HepG2 (cell line): ENCODE results near the gene PSMB3. TPM values are rescaled to one million over a fixed set of nuclear protein-coding genes. Genes with fewer than 3 reads are reported as not detected.

Experiments used
- DNMT1 ChIP-seq: sonication (generic); formaldehyde crosslinking; IDR thresholded peaks from 2 replicates; pipeline ENCODE4 v1.5.1; 2020; ENCODE audit warnings: mild to moderate bottlenecking, missing genetic modification reagents
- KAT2B ChIP-seq: fragments of 150-350 bp; IDR thresholded peaks from 2 replicates; pipeline ENCODE4 v1.6.1; 2014; ENCODE audit warnings: low read depth, low read length, borderline replicate concordance
- MAFG ChIP-seq: sonication (generic); formaldehyde crosslinking; IDR thresholded peaks from 2 replicates; pipeline ENCODE4 v1.5.1; 2020; ENCODE audit warnings: mild to moderate bottlenecking, missing genetic modification reagents
- MEIS2 ChIP-seq: sonication (generic); formaldehyde crosslinking; IDR thresholded peaks from 2 replicates; pipeline ENCODE4 v1.9.0; 2021; ENCODE audit warnings: mild to moderate bottlenecking, missing genetic modification reagents
- NFKB2 ChIP-seq: sonication (generic); formaldehyde crosslinking; IDR thresholded peaks from 2 replicates; pipeline ENCODE4 v1.4.0; 2020; ENCODE audit warnings: missing genetic modification reagents, borderline replicate concordance
- NFYC ChIP-seq: IDR thresholded peaks from 2 replicates; pipeline ENCODE4 v1.6.1; 2016; ENCODE audit warnings: missing genetic modification reagents, missing compliant biosample characterization
- SALL1 ChIP-seq: sonication (generic); formaldehyde crosslinking; IDR thresholded peaks from 2 replicates; pipeline ENCODE4 v1.8.0; 2022; ENCODE audit warnings: mild to moderate bottlenecking, missing genetic modification reagents
- SIX1 ChIP-seq: sonication (generic); formaldehyde crosslinking; IDR thresholded peaks from 2 replicates; pipeline ENCODE4 v1.4.0; 2020; ENCODE audit warnings: missing genetic modification reagents, borderline replicate concordance
- SPEN ChIP-seq: sonication (generic); formaldehyde crosslinking; IDR thresholded peaks from 2 replicates; pipeline ENCODE4 v1.5.1; 2020; ENCODE audit warnings: low read depth, mild to moderate bottlenecking, missing genetic modification reagents
- SRY ChIP-seq: sonication (generic); formaldehyde crosslinking; IDR thresholded peaks from 2 replicates; pipeline ENCODE4 v1.8.0; 2022; ENCODE audit warnings: mild to moderate bottlenecking, missing genetic modification reagents
- ZMYM2 ChIP-seq: sonication (generic); formaldehyde crosslinking; IDR thresholded peaks from 2 replicates; pipeline ENCODE4 v1.8.0; 2022; ENCODE audit warnings: mild to moderate bottlenecking, missing genetic modification reagents
- ZNF180 ChIP-seq: sonication (generic); formaldehyde crosslinking; IDR thresholded peaks from 2 replicates; pipeline ENCODE4 v1.4.0; 2020; ENCODE audit warnings: low read depth, missing genetic modification reagents, borderline replicate concordance
- ZNF24 ChIP-seq: fragments of 450-650 bp; IDR thresholded peaks from 2 replicates; pipeline ENCODE4 v1.6.1; 2017; ENCODE audit warnings: antibody characterized with exemption, mild to moderate bottlenecking
- ZNF567 ChIP-seq: sonication (generic); formaldehyde crosslinking; IDR thresholded peaks from 2 replicates; pipeline ENCODE4 v1.8.1; 2023; ENCODE audit warnings: mild to moderate bottlenecking, missing genetic modification reagents, borderline replicate concordance
- polyA plus RNA-seq, 8 experiments: library from polyadenylated mRNA; depleted of rRNA in 3 of 8; stranded (reverse) in 7 of 8; unstranded in 1 of 8; fragments of >200 nt; fragmentation: Illumina TruSeq in 4 of 8; extraction: Trizol in 4 of 8; gene quantifications; 2 replicates each; pipeline versions ENCODE4 v1.2.1 to v1.2.3, GENCODE V29; 2011 to 2016; ENCODE audit warnings: low read depth in 4 of 8, missing spikeins in 1 of 8, mixed read lengths in 1 of 8; ENCODE audit not compliant: insufficient read depth in 1 of 8
- total RNA-seq, 5 experiments: library from RNA; depleted of rRNA; stranded (reverse); fragments of >200 nt; fragmentation: Illumina TruSeq; extraction: Trizol; gene quantifications; 2 replicates each; pipeline ENCODE4 v1.2.3, GENCODE V29; 2016; ENCODE audit warnings: low read depth in 1 of 5
- TF ChIP-seq, protein P1 (sequence below): sonication (generic); formaldehyde crosslinking; IDR thresholded peaks from 2 replicates; pipeline ENCODE4 v1.4.0; 2020; ENCODE audit warnings: missing genetic modification reagents
- TF ChIP-seq, protein P2 (sequence below): sonication (generic); formaldehyde crosslinking; IDR thresholded peaks from 2 replicates; pipeline ENCODE4 v1.5.1; 2020; ENCODE audit warnings: mild to moderate bottlenecking, missing genetic modification reagents
- TF ChIP-seq, protein P3 (sequence below): sonication (generic); formaldehyde crosslinking; conservative IDR thresholded peaks from 2 replicates; pipeline ENCODE4 v1.4.0; 2020; ENCODE audit warnings: missing genetic modification reagents
- TF ChIP-seq, protein P4 (sequence below): sonication (generic); formaldehyde crosslinking; IDR thresholded peaks from 2 replicates; pipeline ENCODE4 v1.8.0; 2022; ENCODE audit warnings: low read depth, missing genetic modification reagents

Gene PSMB3
- total and polyA plus RNA-seq, 2 of the 13 experiments (the other 11 are each of a cell fraction or from before 2014, with no cell fraction given) = 366 to 517 TPM

DNA sequence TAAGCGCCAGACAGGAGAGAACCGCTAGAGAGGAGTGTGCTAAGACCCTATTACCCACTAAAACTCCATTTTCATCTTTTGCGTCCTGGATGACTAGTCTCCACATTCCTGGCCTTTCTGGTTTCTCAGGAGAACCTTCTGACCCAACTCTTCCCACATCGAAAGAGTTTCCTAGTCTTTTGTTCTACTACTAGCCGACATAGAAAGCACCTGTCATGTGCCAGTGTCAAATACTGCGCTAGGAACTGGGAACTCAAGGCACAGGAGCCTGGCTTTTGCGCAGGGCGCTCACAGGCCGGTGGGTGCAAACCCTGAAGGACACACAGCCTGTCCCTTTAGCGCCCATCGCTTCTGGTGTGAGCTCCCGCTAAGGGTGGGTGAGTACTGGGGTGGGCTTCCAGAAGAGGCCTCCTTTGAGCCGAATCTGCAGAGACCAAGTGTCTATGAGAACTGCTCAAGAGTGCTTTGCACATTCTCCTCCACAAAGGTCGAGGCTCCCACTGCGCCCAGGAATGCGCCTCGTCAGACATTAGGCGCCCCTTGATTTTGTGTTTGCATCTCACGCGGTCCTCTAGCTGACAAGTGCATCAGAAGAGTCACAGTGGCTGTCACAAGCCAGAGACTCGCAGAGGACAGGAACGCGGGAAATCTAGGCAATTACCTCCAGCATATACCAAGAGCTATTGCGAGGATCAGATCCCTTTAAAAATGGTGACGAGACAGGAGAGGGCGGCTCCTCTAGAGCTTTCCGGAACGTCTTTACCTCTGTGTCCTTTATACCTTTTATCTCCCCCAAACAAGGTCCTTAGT is 2.0 kb upstream of the PSMB3 start (continued):
- TF ChIP-seq, protein P1, sequence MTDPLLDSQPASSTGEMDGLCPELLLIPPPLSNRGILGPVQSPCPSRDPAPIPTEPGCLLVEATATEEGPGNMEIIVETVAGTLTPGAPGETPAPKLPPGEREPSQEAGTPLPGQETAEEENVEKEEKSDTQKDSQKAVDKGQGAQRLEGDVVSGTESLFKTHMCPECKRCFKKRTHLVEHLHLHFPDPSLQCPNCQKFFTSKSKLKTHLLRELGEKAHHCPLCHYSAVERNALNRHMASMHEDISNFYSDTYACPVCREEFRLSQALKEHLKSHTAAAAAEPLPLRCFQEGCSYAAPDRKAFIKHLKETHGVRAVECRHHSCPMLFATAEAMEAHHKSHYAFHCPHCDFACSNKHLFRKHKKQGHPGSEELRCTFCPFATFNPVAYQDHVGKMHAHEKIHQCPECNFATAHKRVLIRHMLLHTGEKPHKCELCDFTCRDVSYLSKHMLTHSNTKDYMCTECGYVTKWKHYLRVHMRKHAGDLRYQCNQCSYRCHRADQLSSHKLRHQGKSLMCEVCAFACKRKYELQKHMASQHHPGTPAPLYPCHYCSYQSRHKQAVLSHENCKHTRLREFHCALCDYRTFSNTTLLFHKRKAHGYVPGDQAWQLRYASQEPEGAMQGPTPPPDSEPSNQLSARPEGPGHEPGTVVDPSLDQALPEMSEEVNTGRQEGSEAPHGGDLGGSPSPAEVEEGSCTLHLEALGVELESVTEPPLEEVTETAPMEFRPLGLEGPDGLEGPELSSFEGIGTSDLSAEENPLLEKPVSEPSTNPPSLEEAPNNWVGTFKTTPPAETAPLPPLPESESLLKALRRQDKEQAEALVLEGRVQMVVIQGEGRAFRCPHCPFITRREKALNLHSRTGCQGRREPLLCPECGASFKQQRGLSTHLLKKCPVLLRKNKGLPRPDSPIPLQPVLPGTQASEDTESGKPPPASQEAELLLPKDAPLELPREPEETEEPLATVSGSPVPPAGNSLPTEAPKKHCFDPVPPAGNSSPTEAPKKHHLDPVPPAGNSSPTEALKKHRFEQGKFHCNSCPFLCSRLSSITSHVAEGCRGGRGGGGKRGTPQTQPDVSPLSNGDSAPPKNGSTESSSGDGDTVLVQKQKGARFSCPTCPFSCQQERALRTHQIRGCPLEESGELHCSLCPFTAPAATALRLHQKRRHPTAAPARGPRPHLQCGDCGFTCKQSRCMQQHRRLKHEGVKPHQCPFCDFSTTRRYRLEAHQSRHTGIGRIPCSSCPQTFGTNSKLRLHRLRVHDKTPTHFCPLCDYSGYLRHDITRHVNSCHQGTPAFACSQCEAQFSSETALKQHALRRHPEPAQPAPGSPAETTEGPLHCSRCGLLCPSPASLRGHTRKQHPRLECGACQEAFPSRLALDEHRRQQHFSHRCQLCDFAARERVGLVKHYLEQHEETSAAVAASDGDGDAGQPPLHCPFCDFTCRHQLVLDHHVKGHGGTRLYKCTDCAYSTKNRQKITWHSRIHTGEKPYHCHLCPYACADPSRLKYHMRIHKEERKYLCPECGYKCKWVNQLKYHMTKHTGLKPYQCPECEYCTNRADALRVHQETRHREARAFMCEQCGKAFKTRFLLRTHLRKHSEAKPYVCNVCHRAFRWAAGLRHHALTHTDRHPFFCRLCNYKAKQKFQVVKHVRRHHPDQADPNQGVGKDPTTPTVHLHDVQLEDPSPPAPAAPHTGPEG (CRISPR knock-in tag) = no peak
- TF ChIP-seq SIX1 (no peak), ZNF24 (no peak), ZMYM2 (CRISPR knock-in tag) (no peak), SALL1 (CRISPR knock-in tag) (peak; percentile 50; the same call in 1 of the 2 replicates), MAFG (CRISPR knock-in tag) (no peak), ZNF567 (CRISPR knock-in tag) (no peak), ZNF180 (CRISPR knock-in tag) (no peak), NFKB2 (CRISPR knock-in tag) (no peak), NFYC (CRISPR knock-in tag) (no peak), KAT2B (no peak), DNMT1 (CRISPR knock-in tag) (no peak), SRY (no peak), SPEN (no peak), MEIS2 (CRISPR knock-in tag) (no peak)
- TF ChIP-seq, protein P2, sequence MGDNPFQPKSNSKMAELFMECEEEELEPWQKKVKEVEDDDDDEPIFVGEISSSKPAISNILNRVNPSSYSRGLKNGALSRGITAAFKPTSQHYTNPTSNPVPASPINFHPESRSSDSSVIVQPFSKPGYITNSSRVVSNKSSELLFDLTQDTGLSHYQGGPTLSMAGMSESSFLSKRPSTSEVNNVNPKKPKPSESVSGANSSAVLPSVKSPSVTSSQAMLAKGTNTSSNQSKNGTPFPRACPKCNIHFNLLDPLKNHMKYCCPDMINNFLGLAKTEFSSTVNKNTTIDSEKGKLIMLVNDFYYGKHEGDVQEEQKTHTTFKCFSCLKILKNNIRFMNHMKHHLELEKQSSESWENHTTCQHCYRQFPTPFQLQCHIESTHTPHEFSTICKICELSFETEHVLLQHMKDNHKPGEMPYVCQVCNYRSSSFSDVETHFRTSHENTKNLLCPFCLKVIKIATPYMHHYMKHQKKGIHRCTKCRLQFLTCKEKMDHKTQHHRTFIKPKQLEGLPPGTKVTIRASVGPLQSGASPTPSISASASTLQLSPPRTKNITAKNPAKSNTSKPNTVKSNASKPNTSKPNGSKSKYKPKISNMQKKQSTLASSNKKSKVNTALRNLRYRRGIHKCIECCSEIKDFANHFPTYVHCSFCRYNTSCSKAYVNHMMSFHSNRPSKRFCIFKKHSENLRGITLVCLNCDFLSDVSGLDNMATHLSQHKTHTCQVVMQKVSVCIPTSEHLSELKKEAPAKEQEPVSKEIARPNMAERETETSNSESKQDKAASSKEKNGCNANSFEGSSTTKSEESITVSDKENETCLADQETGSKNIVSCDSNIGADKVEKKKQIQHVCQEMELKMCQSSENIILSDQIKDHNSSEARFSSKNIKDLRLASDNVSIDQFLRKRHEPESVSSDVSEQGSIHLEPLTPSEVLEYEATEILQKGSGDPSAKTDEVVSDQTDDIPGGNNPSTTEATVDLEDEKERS (CRISPR knock-in tag) = 0 out of 2 replicates have a peak, but pooled peaks have one; percentile 40
- TF ChIP-seq, protein P3, sequence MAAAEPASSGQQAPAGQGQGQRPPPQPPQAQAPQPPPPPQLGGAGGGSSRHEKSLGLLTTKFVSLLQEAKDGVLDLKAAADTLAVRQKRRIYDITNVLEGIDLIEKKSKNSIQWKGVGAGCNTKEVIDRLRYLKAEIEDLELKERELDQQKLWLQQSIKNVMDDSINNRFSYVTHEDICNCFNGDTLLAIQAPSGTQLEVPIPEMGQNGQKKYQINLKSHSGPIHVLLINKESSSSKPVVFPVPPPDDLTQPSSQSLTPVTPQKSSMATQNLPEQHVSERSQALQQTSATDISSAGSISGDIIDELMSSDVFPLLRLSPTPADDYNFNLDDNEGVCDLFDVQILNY (CRISPR knock-in tag) = no peak
- TF ChIP-seq, protein P4, sequence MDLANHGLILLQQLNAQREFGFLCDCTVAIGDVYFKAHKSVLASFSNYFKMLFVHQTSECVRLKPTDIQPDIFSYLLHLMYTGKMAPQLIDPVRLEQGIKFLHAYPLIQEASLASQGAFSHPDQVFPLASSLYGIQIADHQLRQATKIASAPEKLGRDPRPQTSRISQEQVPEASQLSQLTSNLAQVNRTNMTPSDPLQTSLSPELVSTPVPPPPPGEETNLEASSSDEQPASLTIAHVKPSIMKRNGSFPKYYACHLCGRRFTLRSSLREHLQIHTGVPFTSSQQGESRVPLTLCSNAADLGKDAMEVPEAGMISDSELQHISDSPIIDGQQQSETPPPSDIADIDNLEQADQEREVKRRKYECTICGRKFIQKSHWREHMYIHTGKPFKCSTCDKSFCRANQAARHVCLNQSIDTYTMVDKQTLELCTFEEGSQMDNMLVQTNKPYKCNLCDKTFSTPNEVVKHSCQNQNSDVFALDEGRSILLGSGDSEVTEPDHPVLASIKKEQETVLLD (CRISPR knock-in tag) = no peak
